GM12864 (cell line): ENCODE data around the gene SELPLG.
"Not testable (repeated sequence)": the region's sequence is repeated elsewhere in the genome, so short reads cannot be mapped to it uniquely, and the experiment has no call there.

Source experiments
- DNase-seq: peaks from one replicate; pipeline ENCODE4 v3.0.0-alpha.2; 2011; ENCODE audit warnings: low read depth
- H3K4me3 ChIP-seq: 2 replicates; pipeline ENCODE4 v1.5.1; 2011; ENCODE audit warnings: mild to moderate bottlenecking, low read depth, low read length, control low read depth
- CTCF ChIP-seq: IDR thresholded peaks from 2 replicates; pipeline ENCODE4 v1.5.1; 2011; ENCODE audit warnings: low read depth, mild to moderate bottlenecking, moderate library complexity, low read length, control low read depth, inconsistent platforms; ENCODE audit errors: missing control alignments

Gene SELPLG

GRCh38 chr12:108578264-108578663, 55.4 kb downstream of the SELPLG start:
- TF ChIP-seq CTCF, result no peak
- DNase-seq, result no peak
- H3K4me3 ChIP-seq, result no peak overlapping the region

GRCh38 chr12:108577458-108577857, 56.2 kb downstream of the SELPLG start:
- DNase-seq, result no peak
- H3K4me3 ChIP-seq, result no peak overlapping the region
- TF ChIP-seq CTCF, result no peak

GRCh38 chr12:108576660-108577234, 56.9 kb downstream of the SELPLG start:
- no peak for DNase-seq
- H3K4me3 ChIP-seq, result no peak overlapping the region
- TF ChIP-seq CTCF, result no peak

- no peak for DNase-seq
- no peak overlapping the region for H3K4me3 ChIP-seq
- no peak for TF ChIP-seq CTCF
Measured at GRCh38 chr12:108575199-108575912, 58.3 kb downstream of the SELPLG start.

GRCh38 chr12:108574276-108574675, 59.4 kb downstream of the SELPLG start:
- not testable (repeated sequence) for DNase-seq, H3K4me3 ChIP-seq

GRCh38 chr12:108573317-108573716, 60.4 kb downstream of the SELPLG start:
- no peak for DNase-seq
- TF ChIP-seq CTCF, result no peak
- no peak overlapping the region for H3K4me3 ChIP-seq

GRCh38 chr12:108572166-108572790, 61.4 kb downstream of the SELPLG start:
- no peak for TF ChIP-seq CTCF
- no peak for DNase-seq
- no peak overlapping the region for H3K4me3 ChIP-seq
